GM19193 (cell line): ENCODE results near the gene RALY.

ENCODE experiments used
- POLR2A ChIP-seq: IDR thresholded peaks from 4 replicates; pipeline ENCODE4 v1.6.1; 2011; ENCODE audit not compliant: insufficient read depth, insufficient read length; ENCODE audit errors: extremely low read depth

RALY gene

DNA sequence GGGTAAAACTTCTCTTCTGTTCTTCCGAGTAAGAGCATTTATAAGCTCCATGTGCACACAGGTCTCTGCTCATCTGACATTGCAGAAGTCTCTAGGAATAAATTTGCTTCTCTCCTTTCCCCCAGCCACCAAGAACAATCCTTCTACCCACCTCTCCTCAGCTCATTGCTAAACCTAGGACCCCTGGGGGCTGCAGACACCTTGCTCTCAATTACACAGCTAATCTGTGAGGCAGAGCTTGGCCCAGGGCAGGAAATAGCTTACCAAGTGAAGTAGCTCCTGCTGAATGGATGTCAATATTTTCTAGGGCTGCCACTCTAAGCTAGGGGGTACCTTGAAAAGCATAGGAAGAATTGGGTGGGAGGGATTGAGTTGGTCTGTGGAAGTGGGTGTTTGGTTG lies 74.3 kb downstream of the RALY start:
- no peak for TF ChIP-seq POLR2A

DNA sequence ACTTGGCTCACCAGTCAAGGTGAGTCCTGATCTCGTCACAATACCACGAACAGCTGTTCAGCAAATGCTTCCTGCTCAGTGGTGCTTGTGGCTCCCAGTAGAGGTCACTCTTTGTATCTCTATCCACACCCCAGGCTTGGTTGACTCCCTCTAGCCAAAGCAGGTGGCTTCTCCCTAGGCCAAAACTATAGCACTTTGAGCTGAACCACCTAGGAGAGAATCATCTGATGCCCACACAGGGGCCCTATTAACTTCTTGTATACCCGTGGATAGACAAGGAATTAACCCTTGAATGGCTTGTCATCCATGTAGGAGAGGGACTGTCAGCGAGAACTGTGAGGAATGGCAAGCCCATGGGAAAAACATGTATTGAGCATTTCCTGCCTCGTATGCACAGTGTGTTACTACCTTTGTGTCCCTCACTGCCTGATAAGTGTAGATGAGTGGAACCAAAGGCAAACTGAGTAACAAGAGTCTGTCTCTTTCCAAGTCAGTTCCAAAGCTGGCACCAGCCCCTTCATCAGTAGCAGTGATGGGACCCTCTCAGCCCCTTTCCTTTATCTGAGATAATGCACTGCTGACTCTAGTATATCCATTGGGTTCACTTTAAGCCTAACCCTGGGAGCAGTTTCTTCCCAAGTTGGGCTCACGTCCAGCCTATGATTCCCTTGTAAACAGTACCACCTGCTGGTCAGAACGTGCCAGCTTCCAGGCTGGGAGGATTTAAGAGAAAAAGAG lies 75.8 kb downstream of the RALY start:
- TF ChIP-seq POLR2A, result no peak

DNA sequence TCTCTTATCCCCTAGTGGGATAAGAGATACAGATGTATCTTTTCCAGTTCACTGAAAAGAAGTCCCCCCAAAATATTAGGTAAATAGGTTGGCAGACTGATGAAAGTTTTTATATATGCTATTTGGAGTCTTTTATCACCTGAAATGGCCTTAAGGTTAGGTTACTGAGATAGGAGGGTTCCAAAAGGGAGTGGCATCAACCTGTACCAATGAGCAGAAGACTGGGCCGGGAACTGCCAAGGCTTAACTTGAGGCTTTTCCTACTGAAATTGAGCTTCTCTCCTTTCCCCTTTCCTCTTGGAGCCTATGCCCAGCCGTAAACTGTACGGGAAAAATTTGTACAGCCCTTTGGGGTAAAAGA lies 76.3 kb downstream of the RALY start:
- no peak for TF ChIP-seq POLR2A

DNA sequence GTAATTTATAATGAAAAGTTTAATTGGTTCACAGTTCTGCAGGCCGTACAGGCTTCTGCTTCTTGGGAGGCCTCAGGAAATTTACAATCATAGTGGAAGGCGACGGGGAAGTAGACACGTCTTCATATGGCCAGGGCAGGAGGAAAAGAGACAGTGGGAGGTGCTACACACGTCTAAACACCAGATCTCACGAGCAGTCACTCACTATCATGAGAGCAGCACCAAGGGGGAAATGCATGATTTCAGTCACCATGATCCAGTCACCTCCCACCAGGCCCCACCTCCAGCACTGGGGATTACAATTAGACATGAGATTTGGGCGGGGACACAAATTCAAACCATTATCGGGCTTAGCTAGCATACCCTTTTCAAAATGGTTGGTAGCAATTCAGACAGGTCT lies 77.1 kb downstream of the RALY start:
- TF ChIP-seq POLR2A, result no peak

DNA sequence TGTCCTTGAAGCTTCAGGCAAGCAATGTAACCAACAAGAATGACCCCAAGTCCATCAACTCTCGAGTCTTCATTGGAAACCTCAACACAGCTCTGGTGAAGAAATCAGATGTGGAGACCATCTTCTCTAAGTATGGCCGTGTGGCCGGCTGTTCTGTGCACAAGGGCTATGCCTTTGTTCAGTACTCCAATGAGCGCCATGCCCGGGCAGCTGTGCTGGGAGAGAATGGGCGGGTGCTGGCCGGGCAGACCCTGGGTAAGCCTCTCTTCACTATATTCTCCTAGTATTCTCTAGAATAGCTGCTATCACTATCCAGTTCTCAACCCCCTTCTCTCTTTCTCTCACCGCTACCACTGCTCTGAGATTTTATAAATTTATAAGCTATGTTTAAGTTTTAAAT lies 78.4 kb downstream of the RALY start:
- TF ChIP-seq POLR2A, result no peak

DNA sequence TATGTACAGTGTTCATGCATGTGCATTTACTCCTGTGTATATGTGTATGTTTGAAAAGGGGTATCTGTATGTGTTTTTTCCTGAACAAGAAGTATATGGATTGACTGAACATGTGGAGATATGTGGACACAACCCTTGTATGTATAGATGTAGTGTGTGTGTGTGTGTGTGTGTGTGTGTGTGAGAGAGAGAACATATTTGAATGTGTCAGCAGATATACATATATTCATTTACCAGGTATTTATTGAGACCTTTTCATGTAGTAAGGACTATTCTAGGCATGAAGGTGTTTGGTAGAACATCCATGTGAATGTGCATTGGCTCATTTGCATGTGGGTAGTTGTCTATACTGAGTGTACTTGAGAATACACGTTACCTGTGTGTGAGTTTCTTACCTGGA lies 79.1 kb downstream of the RALY start:
- TF ChIP-seq POLR2A, result no peak

DNA sequence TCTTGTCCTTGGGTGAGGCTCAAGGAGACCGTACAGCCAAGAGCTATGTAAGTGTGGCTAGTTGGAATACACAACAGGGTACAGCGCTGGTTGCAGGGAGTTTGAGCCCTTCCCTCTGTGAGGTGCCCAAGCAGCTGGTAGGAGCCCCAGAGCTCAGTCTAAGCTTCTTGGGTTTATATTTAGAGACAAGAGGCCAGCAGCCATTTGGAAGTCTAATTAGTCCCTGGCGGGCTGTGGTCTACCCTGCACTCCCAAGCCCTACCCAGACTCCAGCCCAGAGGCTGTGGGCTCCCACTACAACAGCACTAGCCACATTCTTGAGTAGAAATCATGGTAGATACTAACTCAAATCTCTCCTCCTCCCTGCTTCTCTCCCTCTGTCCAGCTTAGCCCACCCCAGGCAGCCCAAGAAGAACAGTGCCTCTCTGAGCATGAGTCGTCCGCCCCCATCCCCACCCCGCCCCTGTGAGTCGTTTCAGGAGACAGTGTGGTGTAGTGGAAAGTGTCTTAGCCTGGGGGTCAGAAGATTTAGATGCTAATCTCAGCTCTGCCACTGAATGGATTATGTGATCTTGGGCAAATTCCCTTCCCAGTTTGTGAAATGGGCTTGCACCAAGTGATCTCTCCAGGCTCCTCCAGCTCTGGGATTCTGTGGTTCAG lies 80.5 kb downstream of the RALY start:
- no peak for TF ChIP-seq POLR2A

DNA sequence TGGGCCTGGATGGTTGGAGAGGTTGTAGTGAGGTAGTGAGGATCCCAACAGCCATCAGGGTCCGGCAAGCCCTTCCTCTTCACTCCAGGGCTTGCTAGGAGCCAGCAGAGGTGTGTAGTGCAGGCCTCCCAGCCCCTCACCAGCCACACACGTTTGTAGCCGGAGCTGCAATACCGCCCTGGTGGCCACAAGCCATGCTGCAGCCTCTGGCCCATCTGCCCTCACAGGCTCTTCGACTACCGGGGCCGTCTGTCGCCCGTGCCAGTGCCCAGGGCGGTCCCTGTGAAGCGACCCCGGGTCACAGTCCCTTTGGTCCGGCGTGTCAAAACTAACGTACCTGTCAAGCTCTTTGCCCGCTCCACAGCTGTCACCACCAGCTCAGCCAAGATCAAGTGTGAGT lies 81.9 kb downstream of the RALY start:
- TF ChIP-seq POLR2A, result no peak

DNA sequence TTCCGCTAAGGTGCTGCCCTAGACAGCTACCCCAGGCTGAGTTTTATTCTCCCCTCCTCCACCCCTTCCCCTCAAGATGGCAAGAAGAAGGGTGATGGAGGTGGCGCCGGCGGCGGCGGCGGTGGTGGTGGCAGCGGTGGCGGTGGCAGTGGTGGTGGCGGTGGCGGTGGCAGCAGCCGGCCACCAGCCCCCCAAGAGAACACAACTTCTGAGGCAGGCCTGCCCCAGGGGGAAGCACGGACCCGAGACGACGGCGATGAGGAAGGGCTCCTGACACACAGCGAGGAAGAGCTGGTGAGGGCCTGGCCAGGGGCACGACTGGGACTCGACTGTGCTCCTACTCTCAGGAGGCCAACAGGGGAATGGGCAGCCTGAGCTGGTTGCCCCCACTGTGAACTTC lies 83.2 kb downstream of the RALY start:
- TF ChIP-seq POLR2A, result no peak

DNA sequence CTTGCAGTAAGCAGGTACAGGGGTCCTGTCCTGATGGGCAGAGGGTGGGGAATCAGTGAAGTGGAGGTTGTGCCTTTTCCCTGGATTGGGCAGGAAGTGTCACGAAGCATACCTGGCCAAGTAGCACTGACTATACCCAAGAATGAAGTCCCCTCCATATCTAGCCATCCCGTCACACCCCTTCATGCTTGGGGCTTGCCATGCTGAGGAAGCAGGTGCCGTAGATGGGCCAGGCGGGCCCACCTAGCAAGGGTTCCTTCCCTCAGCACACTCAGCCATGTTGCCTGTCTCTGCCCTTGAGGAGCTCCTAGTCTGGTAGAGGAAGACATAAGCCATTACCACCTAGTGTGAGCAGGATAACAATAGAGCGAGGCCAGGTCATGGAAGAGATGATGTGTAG lies 84.8 kb downstream of the RALY start:
- TF ChIP-seq POLR2A, result no peak

DNA sequence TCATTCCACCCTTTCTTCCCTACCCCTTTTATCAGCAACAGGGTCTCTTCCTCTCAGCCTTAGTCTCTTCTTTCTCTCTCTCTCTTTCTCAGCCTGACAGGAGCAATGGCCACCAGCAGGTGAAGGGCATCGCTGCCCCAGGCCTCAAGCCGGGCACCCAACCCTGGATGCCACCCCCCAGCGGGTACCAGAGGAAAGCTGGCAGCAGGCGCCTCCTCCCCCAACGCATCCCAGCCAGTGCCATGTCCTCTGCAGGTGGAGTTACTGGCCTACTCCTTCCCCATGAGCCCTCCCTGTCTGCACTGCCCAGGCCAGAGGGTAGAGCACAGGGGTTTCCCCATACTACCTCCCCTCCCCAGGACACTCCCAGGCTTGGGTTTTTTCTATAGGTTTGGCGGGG lies 86.1 kb downstream of the RALY start:
- TF ChIP-seq POLR2A, result no peak

DNA sequence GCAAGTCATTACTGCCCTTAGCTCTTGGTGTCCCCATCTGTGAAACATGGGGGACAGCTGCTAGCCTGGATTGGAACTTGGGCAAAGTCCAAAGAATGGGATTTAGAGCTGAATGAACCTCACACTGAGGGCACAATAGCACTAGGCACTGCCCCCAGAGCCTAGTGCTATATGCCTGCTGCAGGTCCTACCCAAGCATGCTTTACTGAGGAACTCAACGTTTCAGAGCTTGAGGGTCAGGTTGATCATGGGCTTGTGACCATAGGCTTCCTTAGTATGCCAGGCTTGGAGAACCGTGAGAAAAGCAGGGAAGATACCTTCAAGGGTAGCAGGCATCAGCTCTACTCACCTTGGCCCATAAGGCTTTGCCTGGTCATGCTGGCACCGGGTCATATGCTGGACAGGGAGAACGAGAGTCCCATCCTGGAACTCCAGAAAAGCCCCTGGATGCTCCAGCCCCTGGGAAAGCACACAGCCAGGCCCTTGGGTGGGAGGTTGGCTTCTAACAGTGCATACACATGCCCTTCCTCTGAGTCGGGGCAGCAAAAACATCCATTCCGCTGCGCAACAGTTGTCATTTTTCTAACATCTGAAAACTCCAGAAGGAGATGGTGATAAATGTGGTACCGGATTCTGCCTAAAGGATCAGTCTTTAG lies 88.6 kb downstream of the RALY start:
- no peak for TF ChIP-seq POLR2A

DNA sequence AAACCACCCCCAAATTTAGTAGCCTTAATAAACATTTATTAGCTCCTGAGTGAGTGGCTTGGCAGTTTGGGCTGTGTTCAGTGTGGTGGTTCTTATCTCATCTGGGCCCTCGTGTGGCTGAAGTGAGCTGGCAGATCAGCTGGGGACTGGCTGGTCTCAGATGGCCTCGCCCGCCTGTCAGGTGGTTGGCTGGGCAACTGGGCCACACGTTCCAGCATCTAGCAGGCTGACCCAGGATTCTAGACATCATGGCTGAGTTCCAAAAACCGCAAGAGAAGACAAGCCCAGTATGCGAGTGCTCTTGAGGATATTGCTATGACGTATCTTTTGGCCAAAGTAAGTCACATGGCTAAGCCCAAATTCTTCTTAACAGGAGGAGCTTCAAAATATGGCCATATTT lies 89.4 kb downstream of the RALY start:
- no peak for TF ChIP-seq POLR2A

DNA sequence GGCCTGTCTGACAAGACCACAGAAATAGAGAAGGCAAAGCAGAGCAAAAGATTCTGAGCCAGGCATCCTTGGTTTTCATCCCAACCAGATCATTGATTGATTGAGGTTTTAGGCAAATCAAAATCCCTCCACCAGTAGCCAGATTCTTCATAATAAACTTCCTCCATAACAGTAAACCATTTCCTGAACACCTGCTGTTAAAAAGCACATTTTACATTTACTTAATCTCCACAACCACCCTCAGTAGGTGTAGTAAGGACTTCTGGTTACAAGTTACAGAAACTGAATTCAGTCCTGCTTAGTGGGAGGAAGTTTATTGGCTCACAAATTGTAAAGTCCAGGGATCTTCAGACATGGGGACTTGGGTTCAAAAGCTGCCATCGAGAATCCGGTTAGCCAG lies 90.1 kb downstream of the RALY start:
- TF ChIP-seq POLR2A, result no peak

DNA sequence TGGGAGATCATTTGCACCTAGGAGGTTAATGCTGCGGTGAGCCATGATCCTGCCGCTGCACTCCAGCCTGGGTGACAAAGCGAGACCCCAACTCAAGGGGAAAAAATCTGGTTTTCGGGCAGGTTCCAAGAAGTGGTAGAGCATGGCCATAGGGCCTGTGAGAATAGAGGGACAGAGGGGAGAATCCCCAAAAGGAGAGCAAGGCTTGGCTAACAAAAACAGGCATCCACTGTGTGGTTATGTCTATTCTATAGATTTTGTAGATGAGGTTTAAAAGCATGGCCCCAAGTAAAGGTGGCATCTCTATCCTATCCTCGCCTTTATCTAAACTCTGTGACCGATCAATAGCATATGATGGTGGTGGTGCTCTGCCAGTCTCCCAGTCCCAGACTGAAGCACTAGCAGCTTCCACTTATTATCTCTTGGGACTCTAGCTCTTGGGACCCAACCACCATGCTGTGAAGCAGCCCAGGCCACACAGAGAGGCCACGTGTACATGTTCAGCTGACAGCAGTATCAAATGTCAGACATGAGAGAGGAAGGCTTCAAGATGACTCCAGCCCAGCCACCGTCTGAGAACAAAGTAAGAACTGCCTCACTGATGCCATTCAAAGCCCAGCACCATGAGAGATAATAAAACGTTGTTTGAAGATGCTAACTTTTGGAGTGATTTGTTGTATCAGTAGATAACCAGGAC lies 90.7 kb downstream of the RALY start:
- TF ChIP-seq POLR2A, result no peak
